Panc1 (cell line): ENCODE data around the gene HOXA7.

Source experiments
- CTCF ChIP-seq: fragments of 450-650 bp; IDR thresholded peaks from 2 replicates; pipeline ENCODE4 v1.5.1; 2017; ENCODE audit warnings: mild to moderate bottlenecking
- POLR2AphosphoS5 ChIP-seq: IDR thresholded peaks from 2 replicates; pipeline ENCODE4 v1.6.1; 2012; ENCODE audit warnings: mild to moderate bottlenecking, low read depth, low read length, moderate library complexity
- SIN3A ChIP-seq: IDR thresholded peaks from 2 replicates; pipeline ENCODE4 v1.6.1; 2012; ENCODE audit warnings: low read depth, mild to moderate bottlenecking, low read length, moderate library complexity, borderline replicate concordance; ENCODE audit not compliant: insufficient read depth
- TCF7L2 ChIP-seq: IDR thresholded peaks from 2 replicates; pipeline ENCODE4 v1.6.1; 2011; ENCODE audit warnings: mild to moderate bottlenecking, low read depth, low read length, inconsistent platforms
- TF ChIP-seq, protein P1 (sequence below), 2 experiments: IDR thresholded peaks; 2 replicates each; pipeline ENCODE4 v1.6.1; 2011 to 2012; ENCODE audit warnings: low read depth in 2 of 2, control low read depth in 1 of 2, low read length in 1 of 2, mild to moderate bottlenecking in 1 of 2, moderate library complexity in 1 of 2; ENCODE audit not compliant: insufficient read depth in 1 of 2

GRCh38 chr7:27188386-27189294 lies 32.2 kb upstream of the HOXA7 start:
- TF ChIP-seq CTCF, result no peak
- no peak for TF ChIP-seq POLR2AphosphoS5
- TF ChIP-seq TCF7L2, result no peak
- TF ChIP-seq, protein P1, sequence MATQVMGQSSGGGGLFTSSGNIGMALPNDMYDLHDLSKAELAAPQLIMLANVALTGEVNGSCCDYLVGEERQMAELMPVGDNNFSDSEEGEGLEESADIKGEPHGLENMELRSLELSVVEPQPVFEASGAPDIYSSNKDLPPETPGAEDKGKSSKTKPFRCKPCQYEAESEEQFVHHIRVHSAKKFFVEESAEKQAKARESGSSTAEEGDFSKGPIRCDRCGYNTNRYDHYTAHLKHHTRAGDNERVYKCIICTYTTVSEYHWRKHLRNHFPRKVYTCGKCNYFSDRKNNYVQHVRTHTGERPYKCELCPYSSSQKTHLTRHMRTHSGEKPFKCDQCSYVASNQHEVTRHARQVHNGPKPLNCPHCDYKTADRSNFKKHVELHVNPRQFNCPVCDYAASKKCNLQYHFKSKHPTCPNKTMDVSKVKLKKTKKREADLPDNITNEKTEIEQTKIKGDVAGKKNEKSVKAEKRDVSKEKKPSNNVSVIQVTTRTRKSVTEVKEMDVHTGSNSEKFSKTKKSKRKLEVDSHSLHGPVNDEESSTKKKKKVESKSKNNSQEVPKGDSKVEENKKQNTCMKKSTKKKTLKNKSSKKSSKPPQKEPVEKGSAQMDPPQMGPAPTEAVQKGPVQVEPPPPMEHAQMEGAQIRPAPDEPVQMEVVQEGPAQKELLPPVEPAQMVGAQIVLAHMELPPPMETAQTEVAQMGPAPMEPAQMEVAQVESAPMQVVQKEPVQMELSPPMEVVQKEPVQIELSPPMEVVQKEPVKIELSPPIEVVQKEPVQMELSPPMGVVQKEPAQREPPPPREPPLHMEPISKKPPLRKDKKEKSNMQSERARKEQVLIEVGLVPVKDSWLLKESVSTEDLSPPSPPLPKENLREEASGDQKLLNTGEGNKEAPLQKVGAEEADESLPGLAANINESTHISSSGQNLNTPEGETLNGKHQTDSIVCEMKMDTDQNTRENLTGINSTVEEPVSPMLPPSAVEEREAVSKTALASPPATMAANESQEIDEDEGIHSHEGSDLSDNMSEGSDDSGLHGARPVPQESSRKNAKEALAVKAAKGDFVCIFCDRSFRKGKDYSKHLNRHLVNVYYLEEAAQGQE (IDR thresholded peaks at IDR 0.05; ENCODE audit: insufficient read depth in 1 of 2, low read depth in 2 of 2, low read length in 1 of 2), result no peak
- TF ChIP-seq SIN3A, result no peak
